C4-2B (cell line): ENCODE results near the gene SMG9.

Experiments
- H3K27ac ChIP-seq: fragments of 450-650 bp; 2 replicates; pipeline ENCODE4 v1.5.1; 2017
- CTCF ChIP-seq: fragments of 450-650 bp; conservative IDR thresholded peaks from 2 replicates; pipeline ENCODE4 v1.5.1; 2017; ENCODE audit warnings: mild to moderate bottlenecking
- ZFX ChIP-seq: fragments of 450-650 bp; IDR thresholded peaks from 2 replicates; pipeline ENCODE4 v1.6.1; 2017

Gene SMG9

GRCh38 chr19:43783636-43784035, 28.9 kb upstream of the SMG9 start:
- no peak overlapping the region for H3K27ac ChIP-seq
- TF ChIP-seq ZFX (no peak), CTCF (no peak)

- TF ChIP-seq ZFX (no peak), CTCF (no peak)
- H3K27ac ChIP-seq = no peak overlapping the region
Measured at GRCh38 chr19:43782689-43783231, 28.0 kb upstream of the SMG9 start.

- H3K27ac ChIP-seq = no peak overlapping the region
- TF ChIP-seq CTCF (no peak), ZFX (no peak)
Measured at GRCh38 chr19:43782311-43782660, 27.5 kb upstream of the SMG9 start.

DNA sequence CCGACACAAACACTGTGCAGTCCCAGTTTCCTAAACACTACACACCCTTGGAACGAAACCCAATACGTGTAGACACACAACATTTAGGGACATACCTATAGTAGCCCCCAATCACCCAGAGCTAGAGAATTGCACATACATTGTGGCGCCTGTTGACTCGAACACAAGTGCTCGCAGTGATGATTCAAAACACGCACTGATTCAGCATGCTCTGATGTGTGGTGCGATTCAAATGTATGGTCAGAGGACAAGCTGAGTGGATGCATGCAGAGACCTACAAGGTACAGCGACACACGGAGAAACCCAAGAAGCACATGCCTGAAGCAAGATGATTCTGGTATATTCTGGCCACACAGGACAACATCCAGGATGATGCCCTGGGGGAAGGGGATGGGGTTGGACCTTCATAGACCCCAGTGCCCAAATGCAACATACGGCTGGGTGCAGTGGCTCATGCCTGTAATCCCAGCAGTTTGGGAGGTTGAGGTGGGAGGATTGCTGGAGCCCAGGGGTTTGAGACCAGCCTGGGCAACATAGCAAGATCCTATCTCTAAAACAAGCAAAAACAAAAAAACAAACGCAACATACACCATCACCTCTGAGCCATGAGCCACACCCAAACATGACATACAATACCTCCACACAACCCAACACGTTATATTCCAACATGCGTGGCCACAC, 27.0 kb upstream of the SMG9 start:
- no peak overlapping the region for H3K27ac ChIP-seq
- TF ChIP-seq CTCF = no peak
- TF ChIP-seq ZFX = no peak

DNA sequence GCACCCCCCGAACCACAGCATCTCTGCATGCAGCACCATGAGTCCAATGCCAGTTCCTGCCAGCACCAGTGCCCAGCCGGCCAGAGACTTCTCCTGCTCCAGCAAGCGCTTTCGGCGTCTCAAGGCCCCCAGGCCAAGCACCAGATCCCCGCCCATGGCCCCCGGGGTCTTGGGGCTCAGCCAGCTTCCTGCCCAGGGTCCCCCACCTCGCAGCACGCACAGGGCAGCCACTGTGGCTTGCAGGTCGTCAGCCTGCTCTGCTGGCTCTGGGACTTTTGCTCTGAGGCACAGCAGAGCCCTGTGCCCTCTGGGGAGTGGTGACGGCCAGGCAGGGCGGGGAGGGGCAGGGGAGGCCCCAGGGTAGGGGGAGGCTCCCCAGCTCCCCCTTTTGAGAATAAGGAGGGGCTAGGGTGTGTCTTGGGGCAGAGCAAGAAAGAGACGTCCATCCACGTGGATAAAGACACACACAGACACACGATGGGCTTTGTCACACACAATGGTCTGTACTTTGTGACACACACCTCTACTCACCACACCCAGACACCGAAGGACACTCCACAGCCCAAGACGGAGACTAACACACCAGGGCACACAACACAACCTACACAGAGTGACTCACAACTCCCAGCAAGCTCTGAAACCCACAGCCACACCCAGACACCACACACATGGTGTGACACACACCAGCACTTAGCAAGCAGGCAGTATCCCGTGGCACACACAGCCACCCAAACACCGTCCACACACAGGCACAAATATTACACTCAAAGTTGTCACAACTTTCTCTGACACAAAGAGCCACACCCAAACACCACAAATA, 26.2 kb upstream of the SMG9 start, which contains the start of gene KCNN4:
Gene KCNN4, minus strand, starts transcription at position 268 of the 820 bp plus-strand sequence. Its CDS starts 112 bp downstream, at position 156.
- TF ChIP-seq ZFX = no peak
- no peak for TF ChIP-seq CTCF
- H3K27ac ChIP-seq = no peak within 1 kb of the TSS

GRCh38 chr19:43779820-43780219, 25.1 kb upstream of the SMG9 start:
- no peak overlapping the region for H3K27ac ChIP-seq

More at GRCh38 chr19:43779820-43780219, 25.1 kb upstream of the SMG9 start:
- no peak for TF ChIP-seq CTCF
- TF ChIP-seq ZFX = no peak
